Forelimb muscle (tissue), 1 donor: ENCODE results near the gene ACBD6. TPM values are rescaled to one million over a fixed set of nuclear protein-coding genes. Genes with fewer than 3 reads are reported as not detected.
"Not testable (repeated sequence)": the region's sequence is repeated elsewhere in the genome, so short reads cannot be mapped to it uniquely, and the experiment has no call there.

ENCODE experiments used
- DNase-seq: peaks from one replicate; pipeline ENCODE4 v3.0.0-alpha.2; 2013; ENCODE audit warnings: low read depth
- polyA plus RNA-seq: library from polyadenylated mRNA; unstranded; fragments of 120-200 nt; gene quantifications from one replicate; pipeline ENCODE4 v1.2.1, GENCODE V29; 2013; ENCODE audit not compliant: insufficient read length

ACBD6 gene
- polyA plus RNA-seq, 1 donor = 44.2 TPM

- no peak for DNase-seq
These were observed 86.3 kb downstream of the ACBD6 start for GRCh38 chr1:180415985-180416633.

- DNase-seq = no peak
These were observed 87.0 kb downstream of the ACBD6 start for GRCh38 chr1:180415236-180415848.

- no peak for DNase-seq
These were observed 89.8 kb downstream of the ACBD6 start for GRCh38 chr1:180412583-180412982.

GRCh38 chr1:180408128-180408527 lies 94.2 kb downstream of the ACBD6 start:
- not testable (repeated sequence) for DNase-seq

GRCh38 chr1:180407051-180407450 lies 95.3 kb downstream of the ACBD6 start:
- no peak for DNase-seq

GRCh38 chr1:180402551-180402950 lies 99.8 kb downstream of the ACBD6 start:
- no peak for DNase-seq

- DNase-seq = no peak
These were observed 100.4 kb downstream of the ACBD6 start for GRCh38 chr1:180402001-180402400.

GRCh38 chr1:180397175-180397574 lies 105.2 kb downstream of the ACBD6 start:
- no peak for DNase-seq

- no peak for DNase-seq
These were observed 109.8 kb downstream of the ACBD6 start for GRCh38 chr1:180392427-180393145.

- no peak for DNase-seq
These were observed 110.4 kb downstream of the ACBD6 start for GRCh38 chr1:180392020-180392419.

- no peak for DNase-seq
These were observed 115.0 kb downstream of the ACBD6 start for GRCh38 chr1:180387413-180387812.

- DNase-seq = no peak
These were observed 115.5 kb downstream of the ACBD6 start for GRCh38 chr1:180386745-180387367.

GRCh38 chr1:180385144-180385543 lies 117.2 kb downstream of the ACBD6 start:
- DNase-seq = no peak

- no peak for DNase-seq
These were observed 117.9 kb downstream of the ACBD6 start for GRCh38 chr1:180384286-180385005.

- DNase-seq = no peak
These were observed 119.9 kb downstream of the ACBD6 start for GRCh38 chr1:180382326-180383115.

GRCh38 chr1:180381184-180381580 lies 121.2 kb downstream of the ACBD6 start:
- no peak for DNase-seq

GRCh38 chr1:180380259-180381183 lies 121.9 kb downstream of the ACBD6 start:
- no peak for DNase-seq

GRCh38 chr1:180376800-180377199 lies 125.6 kb downstream of the ACBD6 start:
- DNase-seq = no peak

- DNase-seq = no peak
These were observed 126.1 kb downstream of the ACBD6 start for GRCh38 chr1:180376253-180376652.

GRCh38 chr1:180372728-180373127 lies 129.6 kb downstream of the ACBD6 start:
- no peak for DNase-seq
